ENCODE measurements around the gene MAT2A.
A peak's percentile ranks its signal among the peaks of the same experiment; 100 is the strongest.
"Not testable (repeated sequence)": the region's sequence is repeated elsewhere in the genome, so short reads cannot be mapped to it uniquely, and the experiment has no call there.

Gene MAT2A

DNA sequence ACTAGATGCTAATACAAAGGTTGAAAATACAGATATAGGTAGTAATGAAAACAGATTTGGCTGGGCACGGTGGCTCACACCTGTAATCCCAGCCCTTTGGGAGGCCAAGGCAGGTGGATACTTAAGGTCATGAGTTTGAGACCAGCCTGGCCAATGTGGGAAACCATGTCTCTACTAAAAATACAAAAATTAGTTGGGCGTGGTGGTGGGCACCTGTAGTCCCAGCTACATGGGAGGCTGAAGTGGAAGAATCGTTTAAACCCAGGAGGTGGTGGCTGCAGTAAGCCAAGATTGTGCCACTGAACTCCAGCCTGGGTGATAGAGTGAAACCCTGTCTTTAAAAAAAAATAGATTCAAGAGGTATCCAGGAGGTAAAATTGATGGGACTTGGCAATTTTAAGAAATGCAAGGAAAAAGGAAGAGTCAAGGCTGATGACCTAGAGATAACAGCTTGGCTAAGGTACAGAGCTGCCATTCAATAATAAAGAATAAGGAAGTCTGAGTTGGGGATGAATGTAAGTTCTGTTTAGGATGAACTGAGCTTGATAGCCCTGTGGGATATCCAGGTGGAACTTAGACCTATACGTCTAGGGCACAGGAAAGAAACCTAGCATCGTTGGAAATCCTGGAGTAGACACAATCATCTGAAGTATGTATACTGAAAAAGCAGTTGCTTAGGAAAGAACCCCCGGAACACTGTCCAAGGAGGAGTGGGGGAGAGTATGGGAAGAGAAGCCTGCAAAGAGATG is 9.1 kb downstream of the MAT2A start:
- no peak for DNase-seq

DNA sequence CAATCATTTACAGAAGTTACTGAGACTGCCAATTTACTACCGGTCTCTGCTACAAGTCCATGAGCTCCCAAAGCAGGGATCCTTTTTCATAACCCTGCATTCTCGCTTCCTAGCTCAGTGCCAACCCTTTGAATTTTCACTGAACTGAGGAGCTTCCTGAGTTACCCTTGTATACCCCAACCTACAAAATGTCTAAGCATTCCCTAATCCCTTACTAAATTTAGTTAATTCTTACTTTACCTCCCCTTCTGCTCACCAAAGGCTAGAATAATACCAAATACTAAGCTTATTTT is 9.6 kb downstream of the MAT2A start:
- DNase-seq = no peak

GRCh38 chr2:85549095-85549494 is 10.1 kb downstream of the MAT2A start:
- no peak for DNase-seq

- no peak for DNase-seq
Measured at GRCh38 chr2:85549826-85550225, 10.9 kb downstream of the MAT2A start.

DNA sequence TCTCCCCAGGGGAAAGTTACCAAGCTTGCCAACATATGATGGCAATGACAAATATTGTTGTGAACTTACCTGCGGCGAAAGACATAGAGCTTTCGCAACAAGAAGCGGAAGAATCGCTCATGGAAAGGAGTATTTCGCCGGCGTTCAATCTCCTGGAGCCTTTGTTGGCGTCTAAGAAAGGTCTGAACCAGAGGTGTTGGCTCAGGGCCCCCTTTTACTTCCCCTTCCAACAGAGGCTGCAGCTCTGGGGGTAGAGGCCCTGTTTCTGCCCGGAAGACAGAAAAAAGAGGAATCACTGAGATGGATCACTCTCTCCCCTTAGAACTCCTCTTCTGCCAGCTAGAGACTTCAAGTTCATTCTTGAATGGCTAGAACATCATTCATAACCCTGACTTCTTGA is 11.5 kb downstream of the MAT2A start:
- DNase-seq = no peak

DNA sequence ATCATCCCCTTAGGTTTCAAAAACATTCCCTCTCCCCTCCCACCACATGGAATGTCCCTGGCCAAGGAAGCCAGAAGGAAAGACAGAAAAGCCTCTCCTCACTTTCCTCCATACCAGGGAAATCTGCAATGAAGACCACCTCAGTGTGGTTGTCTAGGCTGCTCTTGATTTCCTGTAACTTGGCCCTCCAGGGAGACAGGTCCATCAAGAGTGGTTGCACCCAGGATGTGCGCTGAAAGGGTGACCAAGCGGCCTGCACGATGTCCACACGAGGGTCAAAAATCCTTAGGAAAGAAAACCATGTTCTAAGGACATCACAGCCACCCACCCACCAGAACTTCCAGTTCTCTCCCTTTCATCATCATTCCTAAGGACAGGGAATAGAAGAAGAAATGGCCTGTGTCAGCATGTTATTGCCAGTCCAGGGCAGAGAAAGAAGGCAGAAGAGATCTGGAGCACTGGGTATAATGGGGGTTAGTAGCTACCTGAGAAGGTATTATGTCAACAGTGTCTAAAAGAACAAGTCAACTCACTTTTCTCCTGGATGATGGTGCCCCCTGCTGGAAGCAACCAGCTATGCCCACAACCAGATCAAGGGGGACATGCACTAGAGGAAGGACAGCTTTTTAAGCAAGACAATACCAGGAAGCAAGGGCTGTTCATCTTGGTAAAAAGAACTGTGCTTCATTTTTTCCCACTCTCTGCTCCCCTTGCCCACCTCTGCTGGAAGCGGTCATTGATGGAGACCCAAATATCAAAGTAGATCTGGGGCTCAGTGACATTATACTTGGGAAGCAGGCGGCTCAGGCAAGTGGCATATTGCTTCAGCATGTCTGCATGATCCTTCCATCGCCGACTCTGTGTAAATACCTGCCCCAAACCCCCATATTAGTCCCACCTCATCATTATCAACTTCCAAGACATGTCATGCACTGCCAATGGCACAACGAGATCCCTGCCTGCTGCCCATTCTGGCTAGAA is 13.0 kb downstream of the MAT2A start:
- DNase-seq = peak; percentile 77

DNA sequence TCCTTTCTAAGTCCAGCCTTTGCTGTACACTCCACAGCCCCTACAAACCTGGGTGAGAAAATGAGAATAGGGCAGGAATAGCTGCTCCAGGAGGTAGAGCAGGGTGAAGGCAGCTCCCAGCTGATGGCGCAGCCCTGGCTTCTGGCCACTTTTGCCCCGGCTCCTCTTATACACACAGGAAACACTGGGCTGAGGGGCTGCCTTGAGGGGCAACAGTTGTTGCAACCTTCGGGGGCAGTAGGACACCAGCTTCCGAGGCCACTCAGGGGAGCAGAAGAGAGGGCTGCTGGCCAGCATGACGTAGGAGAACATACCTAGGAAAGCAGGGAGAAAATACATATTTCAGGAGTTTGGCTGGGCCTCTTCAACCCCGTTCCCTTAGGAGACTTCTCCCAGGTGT is 14.2 kb downstream of the MAT2A start:
- no peak for DNase-seq

DNA sequence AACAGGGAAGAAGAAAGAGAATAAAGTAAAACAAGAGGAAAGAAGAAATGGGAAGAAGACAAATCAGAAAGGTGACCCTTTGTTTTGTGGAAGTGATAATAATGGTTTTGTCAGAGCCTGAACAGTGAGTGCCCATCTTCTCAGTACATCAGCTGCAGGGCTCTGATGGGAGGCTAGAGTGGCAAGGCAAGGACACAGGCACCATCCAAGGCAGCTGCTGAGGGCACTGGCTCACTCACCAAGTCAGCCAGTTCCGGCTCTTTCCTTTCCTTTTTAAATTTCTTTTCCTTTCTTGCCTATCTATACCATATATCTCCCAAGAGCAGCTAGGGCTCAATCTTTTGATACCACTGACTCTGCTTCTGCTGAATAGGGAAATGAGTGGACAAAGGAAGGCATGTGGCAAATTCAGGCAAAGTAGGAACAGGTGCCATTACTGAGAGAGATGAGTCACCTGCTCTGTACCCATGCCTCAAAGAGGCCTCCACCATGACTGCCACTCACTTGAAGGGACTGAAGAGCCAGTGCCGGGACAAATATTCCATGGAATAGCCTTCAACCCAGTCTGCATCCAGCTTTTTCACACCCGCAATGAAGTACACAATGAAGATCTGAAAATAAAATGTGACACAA is 16.1 kb downstream of the MAT2A start:
- DNase-seq = no peak

- no peak for DNase-seq
Measured at GRCh38 chr2:85557130-85557529, 18.2 kb downstream of the MAT2A start.

- no peak for DNase-seq
Measured at GRCh38 chr2:85558160-85558559, 19.2 kb downstream of the MAT2A start.

GRCh38 chr2:85560403-85560726 is 21.4 kb downstream of the MAT2A start:
- not testable (repeated sequence) for DNase-seq

DNA sequence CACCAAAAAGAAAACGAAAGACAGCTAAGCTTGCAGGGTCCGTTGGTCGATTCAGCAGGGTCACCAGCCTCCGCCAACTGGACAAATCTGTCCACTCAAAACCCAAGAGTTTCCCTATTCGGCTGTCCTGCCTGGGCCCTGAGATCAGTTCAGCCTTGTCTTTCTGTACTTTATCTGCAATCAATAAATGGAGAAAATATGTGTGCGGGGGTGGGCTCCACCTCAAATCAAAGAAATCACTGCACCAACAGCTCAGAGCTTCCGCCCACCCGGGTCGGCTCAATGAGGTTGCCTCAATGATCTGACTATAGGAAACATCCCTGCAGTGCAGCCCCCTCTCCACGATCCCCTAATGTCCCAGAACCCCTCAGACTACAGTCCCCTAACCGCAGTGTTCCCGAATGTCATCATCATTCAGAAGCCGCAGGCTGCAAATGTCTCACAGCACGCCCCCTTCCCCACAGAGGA is 21.9 kb downstream of the MAT2A start:
- DNase-seq = no peak

- DNase-seq = peak; percentile 90
Measured at GRCh38 chr2:85561280-85562212, 22.6 kb downstream of the MAT2A start, which contains the start of gene GGCX. GGCX (minus strand) TSS chr2:85561493; CDS start chr2:85561428, 65 bp downstream.

- DNase-seq = no peak
Measured at GRCh38 chr2:85564144-85564563, 25.2 kb downstream of the MAT2A start.

GRCh38 chr2:85566265-85566664 is 27.3 kb downstream of the MAT2A start:
- DNase-seq = no peak

DNA sequence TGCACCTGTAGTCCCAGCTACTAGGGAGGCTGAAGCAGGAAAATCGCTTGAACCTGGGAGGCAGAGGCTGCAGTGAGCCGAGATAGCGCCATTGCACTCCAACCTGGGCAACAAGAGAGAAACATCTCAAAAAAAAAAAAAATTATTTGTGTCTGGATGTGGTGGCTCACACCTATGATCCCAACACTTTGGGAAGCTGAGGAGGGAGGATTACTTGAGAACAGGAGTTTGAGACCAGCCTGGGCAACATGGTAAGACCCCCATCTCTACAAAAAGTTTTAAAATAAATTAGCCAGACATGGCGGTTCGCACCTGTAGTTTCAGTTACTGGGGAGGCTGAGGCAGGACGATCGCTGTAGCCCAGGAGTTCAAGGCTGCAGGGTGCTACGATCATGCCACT is 36.8 kb downstream of the MAT2A start:
- DNase-seq = no peak

DNA sequence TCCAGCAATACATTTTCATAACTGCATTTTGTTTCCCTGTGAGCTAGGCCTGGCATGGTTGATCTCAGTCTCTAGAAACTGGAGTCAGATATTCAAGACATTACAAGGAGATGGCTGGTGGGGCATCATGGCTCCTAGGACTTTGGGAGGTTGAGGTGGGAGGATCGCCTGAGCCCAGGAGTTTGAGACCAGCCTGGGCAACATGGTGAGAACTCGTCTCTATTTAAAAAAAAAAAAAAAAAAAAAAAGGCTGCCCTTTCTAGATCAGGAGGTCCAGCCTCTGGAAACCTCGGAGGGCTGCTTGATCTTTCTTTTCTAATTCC is 38.1 kb downstream of the MAT2A start:
- no peak for DNase-seq

DNA sequence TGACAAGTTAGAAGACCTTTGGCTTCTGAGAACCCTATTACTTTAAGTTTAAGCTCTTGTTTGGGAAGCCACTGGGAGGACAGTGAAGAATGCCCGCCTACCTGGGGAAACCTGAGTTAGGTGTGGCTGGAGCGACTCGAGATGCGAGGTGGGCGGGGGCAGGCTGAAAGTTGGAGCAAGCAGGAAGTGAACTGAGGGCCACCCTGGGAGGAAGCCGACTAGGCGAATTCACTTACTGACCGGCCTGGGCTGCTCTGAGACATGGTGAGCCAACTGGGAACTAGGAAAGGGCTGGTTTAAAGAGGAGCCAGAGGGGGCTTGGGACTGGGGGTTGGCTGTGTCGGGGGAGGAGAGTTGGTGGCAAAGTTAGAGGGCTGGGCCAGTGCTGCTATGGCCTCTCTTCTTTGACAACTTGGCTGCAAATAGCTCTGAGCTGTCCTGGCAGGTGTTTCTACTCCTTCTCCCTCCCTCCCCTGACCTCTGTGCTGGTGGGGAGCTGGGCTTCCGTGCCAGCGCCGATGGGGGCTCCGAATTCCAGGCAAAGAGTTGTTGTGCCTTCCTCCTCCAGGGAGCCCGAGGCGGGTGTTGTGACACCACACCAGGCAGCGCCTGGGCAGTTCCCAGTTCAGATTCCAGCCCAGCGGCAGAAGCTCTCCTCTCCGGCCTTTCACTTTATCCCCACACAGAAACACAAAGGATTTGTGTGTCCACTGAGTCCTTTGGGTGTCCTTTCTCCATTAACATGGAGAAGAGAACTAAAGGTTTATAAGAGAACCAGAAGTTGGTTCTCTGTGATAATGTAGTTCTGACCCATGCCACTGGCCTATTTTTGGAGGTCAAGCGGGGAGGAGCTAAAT is 38.6 kb downstream of the MAT2A start, which contains the start of gene VAMP8:
Gene VAMP8, plus strand, starts transcription at position 201 of the 857 bp plus-strand sequence. Its CDS starts 61 bp downstream, at position 262.
- DNase-seq = peak; percentile 44

- no peak for DNase-seq
Measured at GRCh38 chr2:85578243-85579180, 39.5 kb downstream of the MAT2A start.

GRCh38 chr2:85579266-85579935 is 40.4 kb downstream of the MAT2A start:
- DNase-seq = no peak

Measured in DMS153 (cell line).